T-helper 2 cell (primary cell): ENCODE data around the gene MAD2L2.
A peak's percentile ranks its signal among the peaks of the same experiment; 100 is the strongest.

Experiments used
- DNase-seq, 5 experiments: peaks; one replicate each; pipeline versions ENCODE4 v3.0.0 to v3.0.0-alpha.2; 2012 to 2022

Gene MAD2L2

DNA sequence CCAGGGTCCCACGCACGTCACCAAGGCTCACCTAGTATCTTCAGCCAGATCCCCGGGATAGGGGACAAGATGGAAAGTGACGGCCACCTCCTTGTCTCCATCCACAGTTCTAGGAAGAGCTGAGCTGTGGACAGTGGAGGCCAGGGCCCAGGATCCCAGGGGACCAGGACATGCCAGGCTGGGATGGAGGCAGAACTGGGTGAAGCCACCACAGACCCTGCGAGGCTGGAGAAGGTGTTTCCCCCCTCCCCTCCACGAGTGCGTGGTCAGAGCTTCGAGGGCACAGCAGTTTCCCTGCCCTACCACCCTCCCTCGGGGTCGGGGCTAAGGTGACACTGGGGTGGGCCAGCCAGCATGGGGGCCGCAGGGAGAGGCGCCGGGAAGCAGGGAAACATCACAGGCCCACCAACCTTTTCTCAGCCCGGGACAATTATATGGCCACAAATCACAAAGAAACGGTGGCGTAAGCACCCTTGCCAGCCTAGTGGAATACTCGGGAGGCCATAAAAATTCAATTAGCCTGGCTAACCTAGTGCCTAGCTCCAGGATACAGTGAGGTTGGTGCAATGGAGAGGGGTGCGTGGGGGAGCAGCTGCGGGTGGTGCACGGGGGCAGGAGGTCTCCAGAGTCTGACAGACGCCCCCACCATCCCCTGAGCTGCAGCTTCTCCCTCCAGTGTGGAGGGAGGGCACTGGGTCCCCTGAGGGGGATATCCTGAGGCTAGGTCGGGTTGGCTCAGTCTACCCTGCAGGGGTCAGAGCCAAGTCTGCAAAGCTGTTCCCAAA is 23.9 kb upstream of the MAD2L2 start:
- DNase-seq = no peak

DNA sequence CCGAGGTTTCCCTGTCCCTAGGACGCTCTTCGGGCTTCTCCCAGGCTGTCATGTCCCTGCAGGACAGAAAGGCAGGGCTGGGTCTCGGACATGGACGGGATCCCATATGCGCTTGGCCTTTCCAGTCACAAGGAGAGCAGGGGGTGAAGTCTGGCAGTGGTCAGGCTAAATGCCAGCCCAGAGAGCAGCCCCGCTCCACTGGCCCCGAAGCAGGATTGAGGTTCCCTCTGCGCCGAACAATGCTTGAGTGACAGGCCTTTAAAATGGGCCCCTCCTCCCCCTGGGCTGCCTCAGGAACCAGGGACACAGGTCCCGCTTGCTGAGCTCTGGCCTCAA is 23.2 kb upstream of the MAD2L2 start:
- no peak for DNase-seq

DNA sequence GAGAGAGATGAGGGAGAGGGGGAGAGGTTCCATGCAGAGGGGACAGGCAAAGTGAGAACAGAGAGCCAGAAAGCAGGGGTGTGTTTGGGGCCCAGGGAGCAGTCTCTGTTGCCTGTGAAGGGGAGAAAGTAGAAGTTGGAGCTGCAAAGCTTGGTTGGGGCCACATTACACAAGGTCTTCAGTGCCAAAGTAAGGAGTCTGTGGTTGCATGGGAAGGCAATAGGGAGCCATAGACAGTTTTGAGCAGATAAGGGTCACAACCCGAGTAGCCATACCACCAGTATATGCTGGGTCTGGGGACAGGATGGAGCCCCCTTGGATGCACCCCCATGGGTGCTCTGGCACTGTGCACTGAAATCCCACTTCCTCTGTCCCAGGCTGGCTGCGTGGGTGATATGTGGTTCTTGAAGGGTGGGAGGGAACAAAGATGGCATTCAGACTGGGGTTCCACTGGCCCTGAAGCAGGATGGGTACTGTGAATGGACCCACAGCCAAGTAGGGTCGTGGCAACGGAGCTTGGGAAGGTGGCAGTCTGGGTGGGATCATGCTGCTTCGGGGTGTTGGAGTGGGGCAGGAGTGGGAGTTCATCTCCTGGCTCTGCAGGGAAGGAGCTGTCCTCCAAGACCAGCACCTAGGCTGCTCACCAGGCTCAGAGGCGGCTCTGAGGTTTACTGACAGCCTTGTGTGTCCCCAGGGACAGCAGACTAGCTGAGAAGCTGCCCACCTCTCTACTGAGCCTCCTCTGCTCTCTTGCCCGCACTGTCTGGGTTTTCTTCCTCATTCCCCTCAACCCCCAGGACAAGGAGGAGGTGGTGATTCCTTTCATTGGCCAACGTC is 22.6 kb upstream of the MAD2L2 start:
- DNase-seq = no peak

- no peak for DNase-seq
Observed at GRCh38 chr1:11701981-11702803, 21.2 kb upstream of the MAD2L2 start.

- DNase-seq = no peak
Observed at GRCh38 chr1:11701551-11701961, 20.6 kb upstream of the MAD2L2 start.

DNA sequence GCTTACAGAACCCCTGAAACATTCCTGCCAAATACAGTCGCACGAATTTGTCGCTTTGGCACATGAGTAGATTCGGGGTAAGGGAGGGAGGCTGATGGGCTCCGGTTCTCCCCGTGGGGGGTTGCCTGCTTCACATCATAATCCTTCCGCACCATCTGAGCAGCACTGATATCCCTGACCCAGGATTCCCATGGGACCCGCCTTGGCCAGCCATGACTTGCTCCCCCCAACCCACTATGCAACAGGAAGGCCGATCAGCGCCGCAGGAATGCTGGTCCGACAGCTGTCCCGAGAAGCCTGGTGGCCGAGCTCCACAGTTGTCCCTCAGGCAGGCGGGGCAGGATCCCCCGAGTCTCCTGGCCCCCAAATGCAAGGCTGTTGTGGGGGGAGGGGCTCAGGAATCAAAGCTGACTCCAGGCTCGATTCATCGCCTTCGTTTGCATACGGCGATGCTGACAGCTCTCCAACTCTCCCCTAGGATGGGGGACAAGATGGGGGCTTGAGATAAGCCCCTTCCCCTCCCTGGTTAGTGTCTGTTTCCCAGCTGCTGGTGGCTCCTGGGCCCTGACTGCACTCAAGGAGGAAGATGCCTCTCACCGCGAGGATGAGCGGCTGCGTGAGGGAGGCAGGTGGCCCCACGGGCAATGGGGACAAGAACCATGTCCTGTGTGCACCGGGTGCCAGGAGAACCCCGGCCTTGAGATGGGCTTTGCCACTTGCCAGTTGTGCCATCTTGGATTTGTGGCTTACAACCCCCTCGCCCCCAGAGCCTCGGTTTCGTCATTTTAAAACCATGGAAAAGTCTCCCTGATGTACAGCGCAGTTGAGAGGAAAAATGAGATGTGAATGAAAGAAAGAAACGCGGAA is 19.9 kb upstream of the MAD2L2 start:
- DNase-seq = no peak

DNA sequence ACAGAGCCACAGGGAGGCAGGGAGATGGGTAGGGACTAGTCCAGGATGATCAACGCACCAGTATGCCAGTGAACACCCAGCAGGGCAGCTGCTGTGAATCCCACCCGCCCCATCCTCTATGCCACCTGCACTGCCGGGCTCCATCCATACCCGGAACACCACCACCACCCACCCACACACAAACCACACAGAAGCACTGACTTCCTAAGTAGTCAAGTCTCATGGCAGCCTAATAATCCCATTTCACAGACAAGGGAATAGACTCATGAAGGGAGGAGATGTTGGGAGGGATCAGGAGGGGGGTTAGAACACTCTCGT is 16.9 kb upstream of the MAD2L2 start:
- DNase-seq = no peak

DNA sequence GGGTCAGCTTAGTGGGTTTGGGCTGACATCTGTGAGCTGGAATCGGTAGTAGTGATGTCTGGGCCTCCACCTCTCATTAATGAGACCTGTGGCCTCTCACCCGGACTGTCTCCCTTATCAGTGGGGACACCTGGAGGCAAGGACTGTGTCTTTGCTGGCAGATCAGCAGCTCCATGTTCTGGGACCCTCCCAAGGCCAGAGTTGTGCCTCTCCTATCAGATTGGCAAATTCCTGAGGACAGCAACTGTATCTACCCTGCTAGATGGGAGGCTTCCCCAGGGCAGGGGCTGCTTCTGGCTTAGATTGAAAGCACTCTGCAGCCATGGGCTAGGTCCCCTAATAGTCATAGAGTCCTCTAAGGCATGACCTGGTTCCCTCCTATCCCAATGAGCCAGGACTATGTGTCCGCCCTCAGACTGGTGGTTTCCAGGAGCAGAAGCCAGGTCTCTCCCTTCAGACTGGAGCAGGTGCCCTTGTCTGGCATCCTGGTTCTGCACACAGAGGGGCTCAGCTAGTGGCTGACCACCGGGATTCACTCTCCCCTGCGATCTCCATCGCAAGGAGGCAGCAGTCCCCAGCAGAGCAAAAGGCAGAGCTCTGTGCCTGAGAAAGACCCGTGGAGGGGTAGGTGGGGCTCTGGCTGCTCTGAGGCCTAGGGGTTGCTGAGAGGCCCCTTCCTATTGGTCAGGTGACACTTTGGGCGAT is 16.4 kb upstream of the MAD2L2 start:
- DNase-seq = no peak

GRCh38 chr1:11695861-11696260 is 14.9 kb upstream of the MAD2L2 start:
- no peak for DNase-seq

GRCh38 chr1:11693917-11694316 is 13.0 kb upstream of the MAD2L2 start:
- no peak for DNase-seq

- DNase-seq = peak in 2 of 5 experiments; percentile 26 to 49
Observed at GRCh38 chr1:11693024-11693590, 12.2 kb upstream of the MAD2L2 start.

GRCh38 chr1:11691928-11692711 is 11.2 kb upstream of the MAD2L2 start:
- no peak for DNase-seq

GRCh38 chr1:11691302-11691914 is 10.5 kb upstream of the MAD2L2 start, which contains the start of gene DRAXIN:
DRAXIN (plus strand) TSS chr1:11691710; CDS start chr1:11706259, 14,549 bp downstream.
- DNase-seq = peak in 1 of 5 experiments; percentile 18

DNA sequence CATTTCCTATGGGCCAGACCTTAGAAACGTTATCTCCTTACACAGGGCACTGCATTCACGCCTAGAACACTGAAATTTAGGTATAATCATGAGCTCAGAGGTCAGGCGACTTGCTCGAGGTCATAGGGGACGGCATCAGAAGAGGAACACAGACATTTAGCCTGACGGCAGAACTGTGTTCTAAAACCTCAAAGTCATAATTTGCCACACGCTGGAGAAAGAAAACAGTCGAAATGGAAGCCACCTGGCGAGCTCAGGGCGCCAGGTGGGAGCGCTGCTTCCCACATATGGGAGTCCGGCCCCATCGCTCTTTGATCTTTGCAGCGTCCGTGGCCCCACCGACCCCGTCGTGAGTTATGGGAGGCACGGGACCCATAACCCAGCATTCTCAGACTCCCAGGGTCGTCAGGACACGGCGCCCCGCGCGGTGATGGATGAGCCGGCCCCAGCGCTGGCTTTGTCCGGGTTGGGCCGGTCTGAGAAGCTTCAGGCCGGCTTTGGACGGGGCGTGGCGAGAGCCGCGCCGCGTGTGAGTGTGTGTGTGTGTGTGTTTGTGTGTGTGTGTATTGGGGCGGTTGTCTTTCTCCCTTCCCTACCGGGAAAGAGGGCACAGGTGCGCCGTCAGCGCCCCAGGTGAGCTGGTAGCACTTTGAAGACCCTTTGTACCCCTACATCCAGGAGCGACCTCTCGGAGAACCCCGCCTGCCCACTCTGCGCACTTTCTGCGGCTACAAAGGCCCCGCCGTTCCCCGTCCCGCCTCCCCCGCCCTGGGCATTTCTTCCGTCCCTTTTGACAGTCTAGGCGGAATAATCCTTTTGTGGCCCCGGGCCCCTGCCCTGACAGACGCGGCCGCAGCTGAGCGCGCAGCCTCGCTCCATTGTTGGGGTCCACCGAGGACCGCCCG is 9.7 kb upstream of the MAD2L2 start:
- no peak for DNase-seq

DNA sequence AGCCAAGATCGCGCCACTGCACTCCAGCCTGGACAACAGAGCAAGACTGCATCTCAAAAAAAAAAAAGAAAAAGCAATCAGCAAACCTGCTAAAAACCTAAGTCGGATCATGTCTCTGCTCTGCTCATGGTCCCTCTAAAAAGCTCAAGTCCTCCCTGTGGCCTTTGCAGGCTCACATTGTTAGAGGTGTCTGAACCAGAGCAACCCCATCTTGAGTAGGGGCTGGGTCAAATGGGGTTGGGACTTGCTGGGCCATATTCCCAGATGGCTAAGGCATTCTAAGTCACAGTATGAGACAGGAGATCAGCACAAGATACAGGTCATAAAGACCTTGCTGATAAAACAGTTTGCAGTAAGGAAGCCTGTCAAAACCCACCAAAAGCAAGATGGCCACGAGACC is 7.6 kb upstream of the MAD2L2 start:
- no peak for DNase-seq

GRCh38 chr1:11685210-11685752 is 4.3 kb upstream of the MAD2L2 start:
- DNase-seq = no peak

DNA sequence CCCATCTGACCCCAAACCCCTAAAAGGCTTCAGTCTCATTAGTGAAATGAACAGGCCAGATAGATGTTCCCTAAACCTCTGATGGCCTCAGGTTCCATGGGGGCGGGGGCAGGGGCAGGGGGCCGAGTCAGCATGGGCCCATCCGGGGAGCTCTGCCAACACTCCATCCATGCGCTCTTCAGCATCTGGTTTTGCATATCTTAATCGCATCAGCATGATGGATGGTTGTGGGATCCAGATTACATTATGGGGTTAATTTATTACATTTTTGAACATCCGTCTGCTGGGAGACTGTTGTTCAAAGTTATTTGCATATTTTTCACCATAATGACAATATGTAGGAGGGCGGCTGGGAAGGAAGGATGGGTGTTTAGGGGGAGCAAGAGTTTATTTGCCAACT is 3.1 kb upstream of the MAD2L2 start:
- DNase-seq = no peak

DNA sequence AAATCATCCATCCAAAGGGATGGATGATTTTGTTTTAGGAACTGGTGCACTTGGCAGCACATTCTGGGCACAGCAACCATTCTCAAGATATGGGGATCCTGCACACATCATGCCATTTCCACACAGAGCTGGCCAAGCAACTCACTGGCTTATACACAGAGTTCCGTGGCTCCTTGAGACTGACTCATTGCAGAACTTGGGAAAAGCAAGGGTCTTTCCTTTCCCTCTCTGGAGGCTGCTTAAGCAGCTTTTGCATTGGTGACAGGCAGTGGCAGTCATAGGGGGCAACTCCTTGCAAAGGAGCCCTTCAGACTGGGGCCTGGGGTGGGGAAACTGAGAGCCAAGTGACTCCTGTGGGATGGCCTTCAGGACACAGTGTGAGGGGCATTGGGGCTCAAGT is 1.9 kb upstream of the MAD2L2 start:
- no peak for DNase-seq
